WTC11 (cell line): Measurements from ENCODE around the gene RNF4. TPM values are rescaled to one million over a fixed set of nuclear protein-coding genes. Genes with fewer than 3 reads are reported as not detected.
A peak's percentile ranks its signal among the peaks of the same experiment; 100 is the strongest.

Source experiments
- ATAC-seq: fragments of 200-7000 bp; cut with Tn5 transposase; 2 replicates; pipeline ENCODE4 v1.10.0; 2021; ENCODE audit warnings: mild to moderate bottlenecking, moderate library complexity
- CTCF ChIA-PET: fragments of 300-600 bp; sonication (Branson Sonifier 250); formaldehyde crosslinking; loops from one replicate; lab custom pipeline; 2021; ENCODE audit warnings: antibody characterized with exemption; lab: Charles Lee
- POLR2A ChIA-PET: fragments of 350-600 bp; sonication (Branson Sonifier 250); formaldehyde crosslinking; loops from one replicate; lab custom pipeline; 2021; ENCODE audit warnings: antibody characterized with exemption; lab: Charles Lee
- DNase-seq: peaks from one replicate; pipeline ENCODE4 v3.0.0; 2021; ENCODE audit warnings: low spot score
- H3K27ac Mint-ChIP-seq: 2 replicates; pipeline ENCODE4 v1.8.0; 2021; ENCODE audit warnings: mixed read lengths
- H3K27me3 Mint-ChIP-seq: 2 replicates; pipeline ENCODE4 v1.8.0; 2021; ENCODE audit warnings: low read depth, mild to moderate bottlenecking, moderate library complexity, mixed read lengths
- H3K36me3 Mint-ChIP-seq: 2 replicates; pipeline ENCODE4 v1.8.0; 2021; ENCODE audit warnings: mixed read lengths
- H3K4me1 Mint-ChIP-seq: 2 replicates; pipeline ENCODE4 v1.8.0; 2022; ENCODE audit warnings: mixed read lengths
- H3K4me3 Mint-ChIP-seq: 2 replicates; pipeline ENCODE4 v1.8.0; 2021; ENCODE audit warnings: mild to moderate bottlenecking, moderate library complexity, mixed read lengths
- H3K9me3 Mint-ChIP-seq: 2 replicates; pipeline ENCODE4 v1.8.0; 2021; ENCODE audit warnings: mixed read lengths
- CREB1 ChIP-seq: sonication (generic); formaldehyde crosslinking; IDR thresholded peaks from 2 replicates; pipeline ENCODE4 v1.8.0; 2023; ENCODE audit warnings: mild to moderate bottlenecking, missing genetic modification reagents
- CREM ChIP-seq: sonication (generic); formaldehyde crosslinking; IDR thresholded peaks from 2 replicates; pipeline ENCODE4 v1.8.1; 2022; ENCODE audit warnings: mild to moderate bottlenecking, missing genetic modification reagents, moderate library complexity
- CTCF ChIP-seq: fragments of 200-600 bp; IDR thresholded peaks from 2 replicates; pipeline ENCODE4 v1.8.0; 2022; ENCODE audit warnings: antibody characterized with exemption
- EMX1 ChIP-seq: fragments of 250-450 bp; sonication (Bioruptor Pico); IDR thresholded peaks from 2 replicates; pipeline ENCODE4 v1.8.0; 2021; ENCODE audit warnings: mild to moderate bottlenecking
- HMGA2 ChIP-seq: fragments of 250-450 bp; sonication (Bioruptor Pico); IDR thresholded peaks from 2 replicates; pipeline ENCODE4 v1.4.0; 2021; ENCODE audit warnings: mild to moderate bottlenecking, moderate library complexity
- KAT7 ChIP-seq: sonication (generic); formaldehyde crosslinking; IDR thresholded peaks from 2 replicates; pipeline ENCODE4 v1.8.1; 2023; ENCODE audit warnings: missing genetic modification reagents, mild to moderate bottlenecking, borderline replicate concordance
- MLX ChIP-seq: sonication (generic); formaldehyde crosslinking; IDR thresholded peaks from 2 replicates; pipeline ENCODE4 v1.8.1; 2023; ENCODE audit warnings: mild to moderate bottlenecking, missing genetic modification reagents, moderate library complexity
- RELA ChIP-seq: sonication (generic); formaldehyde crosslinking; IDR thresholded peaks from 2 replicates; pipeline ENCODE4 v1.8.1; 2022; ENCODE audit warnings: missing genetic modification reagents, mild to moderate bottlenecking, borderline replicate concordance
- STAT6 ChIP-seq: sonication (generic); formaldehyde crosslinking; conservative IDR thresholded peaks from 2 replicates; pipeline ENCODE4 v1.8.1; 2023; ENCODE audit warnings: mild to moderate bottlenecking, low read depth, missing genetic modification reagents, moderate library complexity
- total RNA-seq: library from RNA; stranded (reverse); gene quantifications from 3 replicates; pipeline ENCODE4 v1.2.3, GENCODE V29; 2021
- TF ChIP-seq, protein P1 (sequence below): sonication (generic); formaldehyde crosslinking; IDR thresholded peaks from 2 replicates; pipeline ENCODE4 v1.8.0; 2023; ENCODE audit warnings: mild to moderate bottlenecking, missing genetic modification reagents
- TF ChIP-seq, protein P2 (sequence below): sonication (generic); formaldehyde crosslinking; IDR thresholded peaks from 2 replicates; pipeline ENCODE4 v1.8.0; 2023; ENCODE audit warnings: missing genetic modification reagents
- TF ChIP-seq, protein P3 (sequence below): sonication (generic); formaldehyde crosslinking; IDR thresholded peaks from 2 replicates; pipeline ENCODE4 v1.8.1; 2022; ENCODE audit warnings: missing genetic modification reagents, borderline replicate concordance

Gene RNF4
- total RNA-seq, 1 experiment from 2014 or later, result 87.3 TPM

GRCh38 chr4:2482192-2482591 lies 13.3 kb downstream of the RNF4 start:
- no peak overlapping the region for H3K27ac Mint-ChIP-seq

DNA sequence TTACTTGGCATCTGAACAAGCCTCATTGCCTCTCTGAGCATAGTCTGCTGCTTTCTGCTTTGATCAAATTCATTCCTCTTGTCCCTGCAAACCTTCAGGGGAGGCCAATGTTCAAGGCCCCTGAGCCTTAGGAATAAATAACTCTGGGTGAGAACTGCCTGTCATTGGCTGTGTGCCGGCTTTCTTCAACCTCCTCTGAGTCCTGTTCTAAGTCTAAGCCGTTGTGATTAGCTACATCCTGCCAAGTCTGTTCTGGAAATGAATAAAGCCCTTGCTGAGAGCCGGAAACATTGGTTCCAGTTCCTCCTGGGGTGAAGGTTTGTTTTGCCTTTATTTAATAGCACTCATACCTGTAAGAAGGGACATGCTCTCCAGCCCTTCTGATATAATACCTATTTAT lies 13.8 kb downstream of the RNF4 start:
- Mint-ChIP-seq H3K4me3 (no peak overlapping the region), H3K9me3 (no peaks in the 10 kb centered on the region), H3K27me3 (no peaks in the 10 kb centered on the region), H3K27ac (peak overlapping the region; percentile 81; the same call in 1 of the 2 replicates), H3K4me1 (peaks cover 85% of the 10 kb centered on the region), H3K36me3 (no peaks in the 10 kb centered on the region; the same call in 1 of the 2 replicates)
- DNase-seq (no peak), ATAC-seq (no peak)
- ChIA-PET POLR2A (interaction anchor here (0.6 kb wide), 1 partner anchor 9 kb away, joined by 3 read pairs; no protein-coding TSS in a partner anchor), CTCF (no interaction called here)
- TF ChIP-seq, protein P1, sequence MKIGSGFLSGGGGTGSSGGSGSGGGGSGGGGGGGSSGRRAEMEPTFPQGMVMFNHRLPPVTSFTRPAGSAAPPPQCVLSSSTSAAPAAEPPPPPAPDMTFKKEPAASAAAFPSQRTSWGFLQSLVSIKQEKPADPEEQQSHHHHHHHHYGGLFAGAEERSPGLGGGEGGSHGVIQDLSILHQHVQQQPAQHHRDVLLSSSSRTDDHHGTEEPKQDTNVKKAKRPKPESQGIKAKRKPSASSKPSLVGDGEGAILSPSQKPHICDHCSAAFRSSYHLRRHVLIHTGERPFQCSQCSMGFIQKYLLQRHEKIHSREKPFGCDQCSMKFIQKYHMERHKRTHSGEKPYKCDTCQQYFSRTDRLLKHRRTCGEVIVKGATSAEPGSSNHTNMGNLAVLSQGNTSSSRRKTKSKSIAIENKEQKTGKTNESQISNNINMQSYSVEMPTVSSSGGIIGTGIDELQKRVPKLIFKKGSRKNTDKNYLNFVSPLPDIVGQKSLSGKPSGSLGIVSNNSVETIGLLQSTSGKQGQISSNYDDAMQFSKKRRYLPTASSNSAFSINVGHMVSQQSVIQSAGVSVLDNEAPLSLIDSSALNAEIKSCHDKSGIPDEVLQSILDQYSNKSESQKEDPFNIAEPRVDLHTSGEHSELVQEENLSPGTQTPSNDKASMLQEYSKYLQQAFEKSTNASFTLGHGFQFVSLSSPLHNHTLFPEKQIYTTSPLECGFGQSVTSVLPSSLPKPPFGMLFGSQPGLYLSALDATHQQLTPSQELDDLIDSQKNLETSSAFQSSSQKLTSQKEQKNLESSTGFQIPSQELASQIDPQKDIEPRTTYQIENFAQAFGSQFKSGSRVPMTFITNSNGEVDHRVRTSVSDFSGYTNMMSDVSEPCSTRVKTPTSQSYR (CRISPR knock-in tag), result no peak
- TF ChIP-seq, protein P2, sequence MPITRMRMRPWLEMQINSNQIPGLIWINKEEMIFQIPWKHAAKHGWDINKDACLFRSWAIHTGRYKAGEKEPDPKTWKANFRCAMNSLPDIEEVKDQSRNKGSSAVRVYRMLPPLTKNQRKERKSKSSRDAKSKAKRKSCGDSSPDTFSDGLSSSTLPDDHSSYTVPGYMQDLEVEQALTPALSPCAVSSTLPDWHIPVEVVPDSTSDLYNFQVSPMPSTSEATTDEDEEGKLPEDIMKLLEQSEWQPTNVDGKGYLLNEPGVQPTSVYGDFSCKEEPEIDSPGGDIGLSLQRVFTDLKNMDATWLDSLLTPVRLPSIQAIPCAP (CRISPR knock-in tag), result no peak
- TF ChIP-seq CREB1 (CRISPR knock-in tag), result no peak
- no peak for TF ChIP-seq HMGA2
- TF ChIP-seq KAT7 (CRISPR knock-in tag), result no peak

More at GRCh38 chr4:2482192-2482591, 13.3 kb downstream of the RNF4 start:
- no peaks in the 10 kb centered on the region for H3K27me3 Mint-ChIP-seq
- peaks cover 90% of the 10 kb centered on the region for H3K4me1 Mint-ChIP-seq
- no peaks in the 10 kb centered on the region; the same call in 1 of the 2 replicates for H3K36me3 Mint-ChIP-seq
- no peaks in the 10 kb centered on the region for H3K9me3 Mint-ChIP-seq
- ChIA-PET CTCF (no interaction called here), POLR2A (interaction anchor here (0.6 kb wide), 1 partner anchor 8 kb away, joined by 3 read pairs; no protein-coding TSS in a partner anchor)
- no peak for TF ChIP-seq STAT6 (CRISPR knock-in tag)
- no peak for TF ChIP-seq CREM (CRISPR knock-in tag)
- H3K4me3 Mint-ChIP-seq, result no peak overlapping the region
- ATAC-seq (no peak), DNase-seq (no peak)

GRCh38 chr4:2483237-2483636 lies 14.3 kb downstream of the RNF4 start:
- Mint-ChIP-seq H3K9me3 (no peaks in the 10 kb centered on the region), H3K27ac (0 out of 2 replicates have a peak overlapping the region, but pooled peaks have one; percentile 7), H3K36me3 (no peaks in the 10 kb centered on the region; the same call in 1 of the 2 replicates), H3K27me3 (no peaks in the 10 kb centered on the region), H3K4me3 (no peak overlapping the region), H3K4me1 (peaks cover 83% of the 10 kb centered on the region)
- DNase-seq (no peak), ATAC-seq (no peak)
- CTCF ChIA-PET, result no interaction called here
- POLR2A ChIA-PET, result no interaction called here
- TF ChIP-seq, protein P1 (CRISPR knock-in tag), result no peak
- TF ChIP-seq, protein P3, sequence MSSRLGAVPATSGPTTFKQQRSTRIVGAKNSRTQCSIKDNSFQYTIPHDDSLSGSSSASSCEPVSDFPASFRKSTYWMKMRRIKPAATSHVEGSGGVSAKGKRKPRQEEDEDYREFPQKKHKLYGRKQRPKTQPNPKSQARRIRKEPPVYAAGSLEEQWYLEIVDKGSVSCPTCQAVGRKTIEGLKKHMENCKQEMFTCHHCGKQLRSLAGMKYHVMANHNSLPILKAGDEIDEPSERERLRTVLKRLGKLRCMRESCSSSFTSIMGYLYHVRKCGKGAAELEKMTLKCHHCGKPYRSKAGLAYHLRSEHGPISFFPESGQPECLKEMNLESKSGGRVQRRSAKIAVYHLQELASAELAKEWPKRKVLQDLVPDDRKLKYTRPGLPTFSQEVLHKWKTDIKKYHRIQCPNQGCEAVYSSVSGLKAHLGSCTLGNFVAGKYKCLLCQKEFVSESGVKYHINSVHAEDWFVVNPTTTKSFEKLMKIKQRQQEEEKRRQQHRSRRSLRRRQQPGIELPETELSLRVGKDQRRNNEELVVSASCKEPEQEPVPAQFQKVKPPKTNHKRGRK (CRISPR knock-in tag), result no peak
- TF ChIP-seq CTCF (no peak), MLX (CRISPR knock-in tag) (no peak), HMGA2 (no peak), EMX1 (CRISPR knock-in tag) (no peak), RELA (CRISPR knock-in tag) (no peak)
- TF ChIP-seq, protein P2 (CRISPR knock-in tag), result no peak
